WTC11 (cell line): ENCODE results near the gene CLDN6. TPM values are rescaled to one million over a fixed set of nuclear protein-coding genes. Genes with fewer than 3 reads are reported as not detected.

Experiments
- CREB1 ChIP-seq: sonication (generic); formaldehyde crosslinking; IDR thresholded peaks from 2 replicates; pipeline ENCODE4 v1.8.0; 2023; ENCODE audit warnings: mild to moderate bottlenecking, missing genetic modification reagents
- CREM ChIP-seq: sonication (generic); formaldehyde crosslinking; IDR thresholded peaks from 2 replicates; pipeline ENCODE4 v1.8.1; 2022; ENCODE audit warnings: mild to moderate bottlenecking, missing genetic modification reagents, moderate library complexity
- ELF4 ChIP-seq: sonication (generic); formaldehyde crosslinking; IDR thresholded peaks from 2 replicates; pipeline ENCODE4 v1.8.1; 2022; ENCODE audit warnings: low read depth, mild to moderate bottlenecking, moderate library complexity, missing genetic modification reagents
- FOXJ3 ChIP-seq: sonication (generic); formaldehyde crosslinking; IDR thresholded peaks from 2 replicates; pipeline ENCODE4 v1.9.0; 2021; ENCODE audit warnings: missing genetic modification reagents, mild to moderate bottlenecking, borderline replicate concordance
- FOXP1 ChIP-seq: sonication (generic); formaldehyde crosslinking; IDR thresholded peaks from 2 replicates; pipeline ENCODE4 v1.8.0; 2022; ENCODE audit warnings: missing genetic modification reagents, mild to moderate bottlenecking, moderate library complexity, borderline replicate concordance
- MAX ChIP-seq: sonication (generic); formaldehyde crosslinking; IDR thresholded peaks from 2 replicates; pipeline ENCODE4 v1.8.0; 2022; ENCODE audit warnings: mild to moderate bottlenecking, missing genetic modification reagents
- NFATC4 ChIP-seq: fragments of 250-450 bp; sonication (Bioruptor Pico); IDR thresholded peaks from 2 replicates; pipeline ENCODE4 v1.9.0; 2021; ENCODE audit warnings: mild to moderate bottlenecking
- NFE2L1 ChIP-seq: sonication (generic); formaldehyde crosslinking; IDR thresholded peaks from 2 replicates; pipeline ENCODE4 v1.8.1; 2023; ENCODE audit warnings: missing genetic modification reagents
- OVOL2 ChIP-seq: fragments of 250-450 bp; sonication (Bioruptor Pico); IDR thresholded peaks from 2 replicates; pipeline ENCODE4 v1.9.0; 2021; ENCODE audit warnings: mild to moderate bottlenecking, borderline replicate concordance
- SOX15 ChIP-seq: fragments of 250-450 bp; sonication (Bioruptor Pico); IDR thresholded peaks from 2 replicates; pipeline ENCODE4 v1.9.0; 2021; ENCODE audit warnings: mild to moderate bottlenecking
- ZNF263 ChIP-seq: sonication (generic); formaldehyde crosslinking; IDR thresholded peaks from 2 replicates; pipeline ENCODE4 v1.8.1; 2022; ENCODE audit warnings: low read depth, mild to moderate bottlenecking, moderate library complexity, missing genetic modification reagents
- ZNF423 ChIP-seq: fragments of 250-450 bp; sonication (Bioruptor Pico); IDR thresholded peaks from 2 replicates; pipeline ENCODE4 v2.1.2; 2022; ENCODE audit warnings: mild to moderate bottlenecking, moderate library complexity
- ZNF425 ChIP-seq: fragments of 250-450 bp; sonication (Bioruptor Pico); conservative IDR thresholded peaks from 2 replicates; pipeline ENCODE4 v1.9.0; 2021; ENCODE audit warnings: mild to moderate bottlenecking
- ZNF512 ChIP-seq: sonication (generic); formaldehyde crosslinking; IDR thresholded peaks from 2 replicates; pipeline ENCODE4 v1.8.1; 2022; ENCODE audit warnings: missing genetic modification reagents, borderline replicate concordance
- ZNF671 ChIP-seq: fragments of 250-450 bp; sonication (Bioruptor Pico); IDR thresholded peaks from 2 replicates; pipeline ENCODE4 v1.8.0; 2021; ENCODE audit warnings: mild to moderate bottlenecking
- ZSCAN18 ChIP-seq: fragments of 250-450 bp; sonication (Bioruptor Pico); IDR thresholded peaks from 2 replicates; pipeline ENCODE4 v2.1.2; 2022; ENCODE audit warnings: mild to moderate bottlenecking, moderate library complexity
- total RNA-seq: library from RNA; stranded (reverse); gene quantifications from 3 replicates; pipeline ENCODE4 v1.2.3, GENCODE V29; 2021
- TF ChIP-seq, protein P1 (sequence below): sonication (generic); formaldehyde crosslinking; IDR thresholded peaks from 2 replicates; pipeline ENCODE4 v1.8.1; 2023; ENCODE audit warnings: mild to moderate bottlenecking, missing genetic modification reagents, moderate library complexity
- TF ChIP-seq, protein P2 (sequence below): sonication (generic); formaldehyde crosslinking; IDR thresholded peaks from 2 replicates; pipeline ENCODE4 v1.8.0; 2022; ENCODE audit warnings: mild to moderate bottlenecking, missing genetic modification reagents
- TF ChIP-seq, protein P3 (sequence below): sonication (generic); formaldehyde crosslinking; IDR thresholded peaks from 2 replicates; pipeline ENCODE4 v1.8.0; 2023; ENCODE audit warnings: missing genetic modification reagents
- TF ChIP-seq, protein P4 (sequence below): sonication (generic); formaldehyde crosslinking; conservative IDR thresholded peaks from 2 replicates; pipeline ENCODE4 v1.8.1; 2023; ENCODE audit warnings: mild to moderate bottlenecking, low read depth, missing genetic modification reagents, moderate library complexity
- TF ChIP-seq, protein P5 (sequence below): sonication (generic); formaldehyde crosslinking; IDR thresholded peaks from 2 replicates; pipeline ENCODE4 v1.8.1; 2022; ENCODE audit warnings: low read depth, mild to moderate bottlenecking, moderate library complexity, missing genetic modification reagents, borderline replicate concordance
- TF ChIP-seq, protein P6 (sequence below): sonication (generic); formaldehyde crosslinking; IDR thresholded peaks from 2 replicates; pipeline ENCODE4 v1.8.0; 2023; ENCODE audit warnings: mild to moderate bottlenecking, missing genetic modification reagents

Gene CLDN6
- total RNA-seq, 1 experiment from 2014 or later: 746 TPM

DNA sequence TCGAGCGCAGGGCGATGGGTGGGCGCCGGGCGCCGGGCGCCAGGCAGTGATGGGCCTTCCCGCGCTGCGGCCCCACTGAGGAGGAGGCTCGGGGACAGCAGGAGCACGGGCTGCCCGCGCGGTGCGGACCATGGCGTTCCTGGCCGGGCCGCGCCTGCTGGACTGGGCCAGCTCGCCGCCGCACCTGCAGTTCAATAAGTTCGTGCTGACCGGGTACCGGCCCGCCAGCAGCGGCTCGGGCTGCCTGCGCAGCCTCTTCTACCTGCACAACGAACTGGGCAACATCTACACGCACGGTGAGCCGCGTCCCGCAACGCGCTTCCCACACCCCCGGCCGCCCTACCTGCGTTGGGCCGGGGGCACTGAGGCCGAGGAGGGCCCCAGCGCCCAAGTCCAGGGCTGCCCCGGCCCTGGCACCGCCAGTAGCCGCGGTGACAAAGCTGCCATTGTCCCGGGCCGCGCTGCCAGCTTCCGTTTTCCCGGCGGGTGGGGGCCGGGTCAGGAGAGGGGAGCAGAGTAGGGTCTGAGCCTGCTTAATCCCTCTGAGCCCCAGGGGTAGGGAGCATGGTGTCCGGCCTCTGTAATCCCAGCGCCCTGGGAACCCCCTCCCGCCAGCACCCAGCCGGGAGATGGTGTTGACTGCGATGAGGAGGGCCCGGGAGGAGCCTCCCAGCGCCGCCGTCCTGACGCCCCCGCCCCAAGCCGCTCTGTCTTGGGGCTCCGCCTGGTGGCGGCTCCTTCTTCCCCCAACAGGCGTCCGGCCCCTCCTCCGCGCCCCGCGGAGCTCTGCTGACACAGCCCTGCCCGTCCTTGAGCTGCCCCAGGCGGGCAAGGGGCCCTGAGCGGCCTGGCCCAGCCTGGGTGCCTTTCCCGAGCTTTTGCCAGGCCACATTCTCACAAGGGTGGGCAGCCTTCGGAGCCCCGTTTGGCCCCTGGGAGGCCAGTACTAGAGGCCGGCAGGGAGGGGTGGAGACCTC is 48.1 kb downstream of the CLDN6 start (continued):
- TF ChIP-seq, protein P1, sequence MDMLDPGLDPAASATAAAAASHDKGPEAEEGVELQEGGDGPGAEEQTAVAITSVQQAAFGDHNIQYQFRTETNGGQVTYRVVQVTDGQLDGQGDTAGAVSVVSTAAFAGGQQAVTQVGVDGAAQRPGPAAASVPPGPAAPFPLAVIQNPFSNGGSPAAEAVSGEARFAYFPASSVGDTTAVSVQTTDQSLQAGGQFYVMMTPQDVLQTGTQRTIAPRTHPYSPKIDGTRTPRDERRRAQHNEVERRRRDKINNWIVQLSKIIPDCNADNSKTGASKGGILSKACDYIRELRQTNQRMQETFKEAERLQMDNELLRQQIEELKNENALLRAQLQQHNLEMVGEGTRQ: no peak
- TF ChIP-seq ZNF263 (CRISPR knock-in tag) (peak; percentile 66; the same call in 1 of the 2 replicates), ELF4 (CRISPR knock-in tag) (no peak), ZNF423 (CRISPR knock-in tag) (0 out of 2 replicates have a peak, but pooled peaks have one; percentile 27), FOXP1 (CRISPR knock-in tag) (no peak; the same call in 1 of the 2 replicates), NFE2L1 (CRISPR knock-in tag) (no peak), NFATC4 (CRISPR knock-in tag) (0 out of 2 replicates have a peak, but pooled peaks have one; percentile 3), MAX (CRISPR knock-in tag) (0 out of 2 replicates have a peak, but pooled peaks have one; percentile 27), FOXJ3 (CRISPR knock-in tag) (no peak), ZNF512 (CRISPR knock-in tag) (no peak), CREM (CRISPR knock-in tag) (no peak), OVOL2 (CRISPR knock-in tag) (no peak), ZNF425 (CRISPR knock-in tag) (no peak), ZSCAN18 (no peak), ZNF671 (no peak), SOX15 (CRISPR knock-in tag) (no peak), CREB1 (CRISPR knock-in tag) (no peak)
- TF ChIP-seq, protein P2, sequence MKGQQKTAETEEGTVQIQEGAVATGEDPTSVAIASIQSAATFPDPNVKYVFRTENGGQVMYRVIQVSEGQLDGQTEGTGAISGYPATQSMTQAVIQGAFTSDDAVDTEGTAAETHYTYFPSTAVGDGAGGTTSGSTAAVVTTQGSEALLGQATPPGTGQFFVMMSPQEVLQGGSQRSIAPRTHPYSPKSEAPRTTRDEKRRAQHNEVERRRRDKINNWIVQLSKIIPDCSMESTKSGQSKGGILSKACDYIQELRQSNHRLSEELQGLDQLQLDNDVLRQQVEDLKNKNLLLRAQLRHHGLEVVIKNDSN: no peak
- TF ChIP-seq, protein P3, sequence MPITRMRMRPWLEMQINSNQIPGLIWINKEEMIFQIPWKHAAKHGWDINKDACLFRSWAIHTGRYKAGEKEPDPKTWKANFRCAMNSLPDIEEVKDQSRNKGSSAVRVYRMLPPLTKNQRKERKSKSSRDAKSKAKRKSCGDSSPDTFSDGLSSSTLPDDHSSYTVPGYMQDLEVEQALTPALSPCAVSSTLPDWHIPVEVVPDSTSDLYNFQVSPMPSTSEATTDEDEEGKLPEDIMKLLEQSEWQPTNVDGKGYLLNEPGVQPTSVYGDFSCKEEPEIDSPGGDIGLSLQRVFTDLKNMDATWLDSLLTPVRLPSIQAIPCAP (CRISPR knock-in tag): no peak
- TF ChIP-seq, protein P4, sequence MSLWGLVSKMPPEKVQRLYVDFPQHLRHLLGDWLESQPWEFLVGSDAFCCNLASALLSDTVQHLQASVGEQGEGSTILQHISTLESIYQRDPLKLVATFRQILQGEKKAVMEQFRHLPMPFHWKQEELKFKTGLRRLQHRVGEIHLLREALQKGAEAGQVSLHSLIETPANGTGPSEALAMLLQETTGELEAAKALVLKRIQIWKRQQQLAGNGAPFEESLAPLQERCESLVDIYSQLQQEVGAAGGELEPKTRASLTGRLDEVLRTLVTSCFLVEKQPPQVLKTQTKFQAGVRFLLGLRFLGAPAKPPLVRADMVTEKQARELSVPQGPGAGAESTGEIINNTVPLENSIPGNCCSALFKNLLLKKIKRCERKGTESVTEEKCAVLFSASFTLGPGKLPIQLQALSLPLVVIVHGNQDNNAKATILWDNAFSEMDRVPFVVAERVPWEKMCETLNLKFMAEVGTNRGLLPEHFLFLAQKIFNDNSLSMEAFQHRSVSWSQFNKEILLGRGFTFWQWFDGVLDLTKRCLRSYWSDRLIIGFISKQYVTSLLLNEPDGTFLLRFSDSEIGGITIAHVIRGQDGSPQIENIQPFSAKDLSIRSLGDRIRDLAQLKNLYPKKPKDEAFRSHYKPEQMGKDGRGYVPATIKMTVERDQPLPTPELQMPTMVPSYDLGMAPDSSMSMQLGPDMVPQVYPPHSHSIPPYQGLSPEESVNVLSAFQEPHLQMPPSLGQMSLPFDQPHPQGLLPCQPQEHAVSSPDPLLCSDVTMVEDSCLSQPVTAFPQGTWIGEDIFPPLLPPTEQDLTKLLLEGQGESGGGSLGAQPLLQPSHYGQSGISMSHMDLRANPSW (CRISPR knock-in tag): no peak
- TF ChIP-seq, protein P5, sequence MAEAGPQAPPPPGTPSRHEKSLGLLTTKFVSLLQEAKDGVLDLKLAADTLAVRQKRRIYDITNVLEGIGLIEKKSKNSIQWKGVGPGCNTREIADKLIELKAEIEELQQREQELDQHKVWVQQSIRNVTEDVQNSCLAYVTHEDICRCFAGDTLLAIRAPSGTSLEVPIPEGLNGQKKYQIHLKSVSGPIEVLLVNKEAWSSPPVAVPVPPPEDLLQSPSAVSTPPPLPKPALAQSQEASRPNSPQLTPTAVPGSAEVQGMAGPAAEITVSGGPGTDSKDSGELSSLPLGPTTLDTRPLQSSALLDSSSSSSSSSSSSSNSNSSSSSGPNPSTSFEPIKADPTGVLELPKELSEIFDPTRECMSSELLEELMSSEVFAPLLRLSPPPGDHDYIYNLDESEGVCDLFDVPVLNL (CRISPR knock-in tag): no peak
- TF ChIP-seq, protein P6, sequence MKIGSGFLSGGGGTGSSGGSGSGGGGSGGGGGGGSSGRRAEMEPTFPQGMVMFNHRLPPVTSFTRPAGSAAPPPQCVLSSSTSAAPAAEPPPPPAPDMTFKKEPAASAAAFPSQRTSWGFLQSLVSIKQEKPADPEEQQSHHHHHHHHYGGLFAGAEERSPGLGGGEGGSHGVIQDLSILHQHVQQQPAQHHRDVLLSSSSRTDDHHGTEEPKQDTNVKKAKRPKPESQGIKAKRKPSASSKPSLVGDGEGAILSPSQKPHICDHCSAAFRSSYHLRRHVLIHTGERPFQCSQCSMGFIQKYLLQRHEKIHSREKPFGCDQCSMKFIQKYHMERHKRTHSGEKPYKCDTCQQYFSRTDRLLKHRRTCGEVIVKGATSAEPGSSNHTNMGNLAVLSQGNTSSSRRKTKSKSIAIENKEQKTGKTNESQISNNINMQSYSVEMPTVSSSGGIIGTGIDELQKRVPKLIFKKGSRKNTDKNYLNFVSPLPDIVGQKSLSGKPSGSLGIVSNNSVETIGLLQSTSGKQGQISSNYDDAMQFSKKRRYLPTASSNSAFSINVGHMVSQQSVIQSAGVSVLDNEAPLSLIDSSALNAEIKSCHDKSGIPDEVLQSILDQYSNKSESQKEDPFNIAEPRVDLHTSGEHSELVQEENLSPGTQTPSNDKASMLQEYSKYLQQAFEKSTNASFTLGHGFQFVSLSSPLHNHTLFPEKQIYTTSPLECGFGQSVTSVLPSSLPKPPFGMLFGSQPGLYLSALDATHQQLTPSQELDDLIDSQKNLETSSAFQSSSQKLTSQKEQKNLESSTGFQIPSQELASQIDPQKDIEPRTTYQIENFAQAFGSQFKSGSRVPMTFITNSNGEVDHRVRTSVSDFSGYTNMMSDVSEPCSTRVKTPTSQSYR (CRISPR knock-in tag): no peak
